HG02943 (cell line): ENCODE data around the gene SH3TC1.

ENCODE experiments used
- ATAC-seq: cut with Tn5 transposase; IDR thresholded peaks from one replicate; pipeline ENCODE4 v1.9.1; 2021; ENCODE audit warnings: mild to moderate bottlenecking, low read depth, moderate library complexity; ENCODE audit not compliant: unreplicated experiment

SH3TC1 gene

DNA sequence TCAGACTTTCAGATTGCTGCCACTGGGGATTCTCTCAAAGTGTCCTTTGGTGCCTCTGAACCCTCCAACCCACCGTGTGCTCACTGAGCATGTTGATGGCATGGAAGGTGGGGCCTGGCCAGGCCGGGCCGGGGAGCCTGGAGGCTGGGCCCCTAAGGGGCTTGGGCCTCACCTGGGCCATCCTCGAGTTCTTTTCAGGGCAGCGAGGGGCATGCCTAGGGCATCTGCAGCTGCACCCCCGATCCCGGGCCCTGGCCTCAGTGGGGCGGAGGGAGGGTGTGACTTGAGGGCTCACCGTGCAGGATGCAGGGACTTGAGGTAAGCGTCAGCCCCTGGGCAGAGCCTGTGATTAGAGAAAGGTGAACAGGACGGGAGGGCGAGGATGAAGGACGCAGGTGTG is 1.6 kb upstream of the SH3TC1 start:
- ATAC-seq: no peak

DNA sequence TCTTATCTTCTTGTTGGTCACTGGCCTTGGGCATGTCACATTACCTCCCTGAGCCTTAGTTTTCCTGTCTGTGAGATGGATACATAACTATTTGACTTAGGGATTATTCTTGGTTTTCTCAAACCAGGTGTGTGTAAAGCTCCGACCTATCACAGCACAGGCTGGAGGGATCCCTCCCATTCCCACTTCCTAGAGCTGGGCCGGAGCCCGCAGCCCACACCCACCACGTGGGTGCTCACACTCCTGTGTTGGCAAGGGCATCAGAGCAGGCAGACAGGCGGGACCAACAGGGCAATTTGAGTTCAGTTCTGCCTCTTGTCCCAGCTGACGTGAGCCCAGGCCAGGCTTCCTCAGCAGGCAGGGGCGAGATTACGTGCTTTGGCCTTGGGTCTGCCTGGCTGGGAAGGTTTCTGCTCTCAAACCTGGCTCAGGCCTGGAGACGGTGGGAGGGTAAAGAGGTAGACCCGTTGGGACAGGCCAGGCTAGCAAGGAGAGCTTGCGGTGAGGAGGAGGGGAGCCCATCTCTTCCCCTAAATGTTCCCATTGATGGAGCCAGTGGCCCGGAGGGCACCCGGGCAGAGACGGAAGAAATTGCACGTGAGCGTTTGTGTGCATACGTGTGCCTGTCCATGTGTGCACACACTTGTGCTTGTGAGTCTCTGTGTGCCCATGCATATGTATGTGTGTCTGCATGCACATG is 734 bp upstream of the SH3TC1 start:
- peak; percentile 1 for ATAC-seq

DNA sequence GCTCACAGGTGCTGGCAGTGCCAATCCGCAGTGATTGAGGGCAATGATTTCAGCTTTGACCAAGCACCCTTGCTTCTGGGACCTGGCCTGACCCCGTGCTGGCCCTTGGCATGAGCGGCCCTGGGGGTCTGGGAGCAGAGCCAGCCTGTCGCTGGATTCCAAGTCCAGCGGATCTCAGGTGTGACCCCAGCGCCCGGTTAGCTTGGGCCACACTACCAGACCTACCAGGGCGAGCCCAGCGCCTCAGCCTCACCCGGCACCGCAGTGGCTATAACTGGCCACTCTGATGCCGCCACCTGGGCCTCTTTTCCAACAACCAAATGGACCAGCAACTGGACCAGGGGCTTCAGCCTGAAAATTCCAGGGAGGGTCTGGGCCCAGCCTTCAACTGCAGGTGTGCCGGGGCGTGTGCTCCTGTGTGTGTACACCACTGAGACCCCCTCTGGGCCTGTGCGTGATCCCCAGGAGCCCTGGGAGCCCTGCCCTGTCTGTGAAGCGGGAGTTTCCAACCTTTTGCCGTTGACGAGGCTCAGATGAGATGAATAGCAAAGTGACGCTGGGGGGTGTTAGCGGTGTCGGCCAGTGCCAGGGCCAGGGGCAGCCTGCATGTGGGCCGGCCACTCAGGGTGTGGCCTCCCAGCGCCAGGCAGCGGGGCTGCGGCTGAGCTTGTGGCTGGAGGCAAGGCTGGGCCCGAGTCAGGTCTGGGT is 658 bp downstream of the SH3TC1 start:
- no peak for ATAC-seq

DNA sequence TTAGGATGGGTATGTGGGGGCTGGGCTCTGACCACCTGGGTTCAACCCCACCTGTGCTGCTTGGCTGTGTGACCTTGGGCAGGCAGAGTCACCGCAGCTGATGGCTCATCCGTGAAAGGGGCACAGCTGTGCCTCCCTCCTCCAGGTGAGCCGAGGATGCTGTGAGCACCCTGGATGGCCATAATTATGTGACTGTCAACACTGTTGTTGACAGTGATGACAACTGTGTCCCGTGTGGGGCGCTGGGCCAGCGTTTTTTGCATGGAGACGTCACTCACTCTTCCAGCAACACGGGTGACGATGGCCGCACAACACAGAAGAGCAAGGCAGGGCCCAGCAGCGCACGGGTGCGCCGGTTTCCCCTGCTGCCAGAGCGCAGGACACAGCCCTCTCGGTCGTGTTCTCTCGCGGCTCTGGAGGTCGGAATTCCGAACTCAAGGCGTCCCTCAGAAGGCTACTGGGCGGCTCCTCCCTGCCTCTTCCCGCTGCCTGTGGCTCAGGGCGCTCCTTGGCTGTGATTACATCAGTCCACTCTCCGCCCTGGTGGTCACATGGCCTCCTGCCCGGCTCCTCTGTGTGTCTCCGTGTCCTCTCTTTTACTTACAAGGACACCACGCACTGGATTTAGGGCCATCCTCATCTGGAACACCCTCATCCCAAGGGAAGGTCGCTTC is 1.3 kb downstream of the SH3TC1 start:
- ATAC-seq: no peak

DNA sequence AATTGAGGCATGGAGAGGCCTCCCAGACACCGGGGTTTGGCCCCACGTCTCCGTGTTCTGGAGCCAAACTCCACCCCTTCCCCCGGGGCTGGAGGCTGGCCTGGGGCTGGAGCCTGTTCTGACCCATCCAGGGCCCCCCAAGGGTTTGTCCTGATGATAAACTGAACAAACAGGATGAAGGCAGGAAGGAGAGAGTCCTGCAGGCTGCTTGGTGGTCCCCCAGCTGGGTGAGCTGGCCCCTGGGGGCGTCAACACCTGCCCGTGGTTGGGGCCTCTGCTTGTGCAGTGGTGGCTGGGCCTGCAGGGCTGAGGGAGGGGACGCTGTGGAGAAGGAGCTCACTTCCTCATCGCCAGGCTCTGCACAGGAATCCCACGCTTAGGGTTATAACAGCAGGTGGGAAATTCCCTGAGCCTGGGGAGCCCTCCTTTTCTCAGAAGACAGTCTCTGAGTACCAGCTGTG is 2.3 kb downstream of the SH3TC1 start:
- ATAC-seq: no peak

DNA sequence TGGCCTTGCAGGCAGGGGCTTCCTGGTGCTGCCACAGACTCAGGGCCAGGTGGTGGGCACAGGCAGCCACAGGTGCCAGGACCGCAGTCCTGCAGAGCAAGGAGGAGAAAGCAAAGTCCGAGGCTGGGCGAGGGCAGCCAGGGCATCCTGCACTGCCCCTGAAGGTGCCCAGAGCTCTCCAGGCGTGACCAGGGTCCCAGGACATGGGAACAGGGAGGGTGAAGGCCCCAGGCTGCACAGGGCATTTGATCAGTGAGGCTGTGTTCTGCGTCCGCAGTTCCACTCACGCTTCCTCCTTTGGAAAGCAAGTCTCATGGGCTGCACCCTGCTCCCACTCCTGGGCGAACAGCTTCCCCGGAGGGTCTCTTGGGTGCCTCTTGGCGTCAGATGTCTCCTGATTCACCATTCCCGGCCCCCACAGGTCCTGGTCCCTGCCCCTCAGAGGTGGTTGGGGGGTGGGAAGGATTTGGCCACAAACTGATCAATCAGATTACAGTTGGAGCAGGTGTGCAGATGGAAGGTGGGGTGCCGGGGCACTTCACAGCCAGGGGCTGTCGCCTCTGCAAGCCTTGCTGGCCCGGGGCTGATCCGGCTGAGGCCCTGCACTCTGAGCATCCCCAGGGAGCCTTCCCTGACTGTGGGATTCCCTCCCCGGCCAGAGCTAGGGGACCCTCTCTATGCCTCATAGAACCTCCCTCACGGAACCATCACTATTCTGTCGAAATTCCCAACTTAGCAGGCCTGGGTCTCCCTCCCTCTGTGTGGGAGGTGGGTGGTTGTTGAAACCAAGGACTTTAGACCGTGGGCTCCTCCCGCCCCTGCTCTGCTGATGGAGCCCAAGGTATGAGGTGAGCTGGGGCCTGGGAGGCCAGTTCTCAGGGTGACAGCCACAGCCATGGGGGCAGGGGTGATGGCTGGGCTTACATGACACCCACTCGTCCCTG is 3.3 kb downstream of the SH3TC1 start:
- no peak for ATAC-seq

DNA sequence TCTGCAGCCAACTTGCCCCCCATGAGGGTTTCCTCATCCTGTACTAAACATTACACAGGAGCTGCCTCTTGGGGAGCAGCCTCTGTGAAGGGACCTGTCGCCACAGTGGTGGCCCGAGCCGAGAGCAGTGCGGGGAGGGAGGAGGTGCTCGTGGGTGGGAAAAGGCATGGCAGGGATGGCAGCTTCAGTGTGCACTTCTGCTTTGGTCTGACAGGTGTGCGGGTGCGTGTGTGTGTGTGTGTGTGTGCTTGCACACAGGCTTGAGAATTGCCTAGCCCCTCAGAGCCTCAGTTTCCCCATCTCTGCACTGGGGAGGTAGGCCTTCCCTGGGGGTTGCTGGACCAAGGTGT is 3.9 kb downstream of the SH3TC1 start:
- no peak for ATAC-seq

DNA sequence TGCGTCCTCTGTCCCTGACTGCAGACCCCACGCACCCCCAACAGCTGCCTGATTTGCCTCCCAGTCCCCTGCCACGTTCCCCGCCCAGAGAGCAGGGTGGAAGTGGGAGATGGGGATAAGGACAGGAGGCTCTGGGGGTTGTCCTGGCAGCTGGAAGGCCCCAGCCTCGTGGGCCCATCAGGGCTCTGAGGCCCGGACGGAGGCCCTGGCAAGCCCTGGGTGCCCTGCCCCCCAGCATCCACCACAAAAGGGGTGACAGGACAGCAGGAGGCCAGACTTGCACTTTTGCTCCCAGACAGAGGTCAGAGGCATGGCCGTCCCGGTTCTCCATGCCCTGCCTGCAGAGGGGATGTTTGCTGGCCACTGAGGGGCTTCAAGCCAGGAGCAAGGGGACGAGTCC is 4.7 kb downstream of the SH3TC1 start:
- ATAC-seq: no peak

DNA sequence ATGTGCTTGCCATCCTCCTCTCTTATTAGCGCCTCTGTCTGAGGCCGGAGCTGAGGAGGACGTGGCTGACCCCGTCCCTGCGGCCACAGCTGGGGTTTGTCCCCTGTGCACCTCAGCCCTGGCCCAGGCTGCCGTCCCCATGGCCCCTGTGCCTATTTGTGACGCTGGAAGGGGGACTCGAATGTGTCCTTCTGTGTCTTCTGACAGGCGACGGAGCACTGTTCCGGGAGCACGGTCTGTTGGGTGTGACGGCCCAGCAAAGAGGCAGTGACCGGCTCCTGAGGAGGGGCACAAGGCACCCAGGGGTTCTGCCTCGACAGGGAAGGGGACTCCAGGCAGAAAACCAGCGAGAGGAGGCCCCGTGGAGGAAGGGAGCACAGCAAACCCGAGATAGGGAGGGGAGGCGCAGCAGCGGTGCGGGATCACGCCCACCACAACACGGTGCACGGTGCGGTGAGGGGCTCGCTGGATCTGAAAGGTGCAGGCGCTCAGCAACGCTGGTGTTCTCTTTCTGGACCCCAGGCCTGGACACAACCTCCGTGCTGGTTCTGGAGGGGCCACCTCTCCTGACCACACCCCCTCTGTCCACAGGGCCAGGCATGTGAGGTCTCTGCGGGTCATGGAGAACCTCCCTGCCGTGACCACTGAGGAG is 5.6 kb downstream of the SH3TC1 start:
- no peak for ATAC-seq

DNA sequence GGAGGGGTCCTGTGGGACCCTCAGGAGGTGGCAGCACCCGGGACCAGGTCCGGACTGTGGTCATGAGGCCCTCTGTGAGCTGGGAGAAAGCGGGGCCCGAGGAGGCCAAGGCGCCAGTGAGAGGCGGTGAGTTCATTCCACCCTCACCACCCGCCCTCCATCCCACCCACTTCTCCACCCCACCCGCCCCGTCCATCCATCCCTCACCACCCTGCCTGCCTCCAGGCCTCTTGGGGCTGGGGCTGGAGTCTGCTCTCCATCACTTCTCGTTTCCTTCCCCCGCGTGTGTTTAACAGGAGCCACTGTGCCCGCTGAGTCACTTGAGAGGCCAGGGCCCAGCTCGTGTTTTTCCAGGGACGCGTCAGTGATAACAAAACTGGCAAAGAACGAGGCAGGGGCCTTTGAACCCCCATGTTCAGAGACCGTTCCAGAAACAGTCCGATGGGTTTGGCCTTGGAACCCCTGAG is 6.2 kb downstream of the SH3TC1 start:
- ATAC-seq: no peak

DNA sequence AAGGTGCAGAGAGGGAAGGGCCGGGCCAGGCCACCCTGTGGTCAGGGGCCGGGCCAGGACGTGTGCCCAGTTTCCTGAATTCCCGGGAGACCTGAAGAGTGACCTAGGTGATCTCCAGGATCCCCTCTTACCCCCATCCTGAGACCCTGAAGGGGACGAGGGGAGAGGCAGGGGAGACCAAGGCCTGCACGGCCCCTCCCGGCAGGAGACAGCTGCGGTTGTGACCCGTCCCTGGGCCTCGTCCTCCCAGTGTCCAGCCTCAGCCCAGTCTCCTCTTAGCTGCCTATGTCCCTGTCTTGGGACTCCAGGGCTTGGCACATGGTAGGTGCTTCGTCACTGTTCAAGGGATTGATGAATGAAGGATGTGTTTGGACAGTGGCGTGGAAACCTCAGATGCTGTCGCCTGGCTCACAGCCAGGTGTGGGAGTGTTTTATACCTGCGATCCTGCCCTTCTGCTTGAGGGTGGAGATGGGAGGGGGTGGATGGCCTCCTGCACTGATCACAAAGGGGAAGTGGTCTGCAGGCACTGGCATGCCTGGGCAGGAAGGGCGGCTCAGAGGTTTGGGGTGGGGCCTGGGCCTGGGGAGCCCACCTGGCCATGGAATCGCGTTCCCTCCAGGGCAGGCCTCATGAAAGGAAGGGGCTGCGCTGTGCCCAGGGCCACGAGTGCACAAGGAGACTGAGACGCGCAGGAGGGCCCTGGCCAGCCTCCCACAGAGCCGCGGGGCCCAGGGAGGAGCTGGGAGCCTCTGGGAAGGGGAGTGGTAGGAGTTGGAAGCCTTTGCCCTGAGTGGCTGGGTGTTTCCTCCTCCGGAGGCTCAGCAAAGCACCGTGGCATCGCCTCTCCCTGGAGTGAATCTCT is 6.9 kb downstream of the SH3TC1 start:
- no peak for ATAC-seq

DNA sequence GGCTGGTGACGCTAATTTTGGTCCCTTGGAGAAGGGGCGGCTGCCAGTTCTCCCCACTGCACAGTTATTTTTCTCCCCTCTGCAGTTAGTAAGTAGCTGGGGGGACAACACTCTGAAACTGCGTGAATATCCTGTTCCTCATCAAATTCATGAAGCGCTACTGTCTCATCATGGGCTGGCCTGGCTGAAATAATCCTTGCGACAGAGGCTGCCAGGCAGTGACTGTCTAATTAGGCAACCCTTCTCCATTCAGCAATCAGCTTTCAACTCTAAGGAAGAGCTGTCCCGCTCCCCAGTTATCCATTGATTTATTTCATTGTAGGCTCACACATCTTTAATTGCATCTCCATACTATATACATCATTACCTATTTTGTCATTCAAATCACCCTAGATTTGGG is 8.2 kb downstream of the SH3TC1 start:
- ATAC-seq: no peak

DNA sequence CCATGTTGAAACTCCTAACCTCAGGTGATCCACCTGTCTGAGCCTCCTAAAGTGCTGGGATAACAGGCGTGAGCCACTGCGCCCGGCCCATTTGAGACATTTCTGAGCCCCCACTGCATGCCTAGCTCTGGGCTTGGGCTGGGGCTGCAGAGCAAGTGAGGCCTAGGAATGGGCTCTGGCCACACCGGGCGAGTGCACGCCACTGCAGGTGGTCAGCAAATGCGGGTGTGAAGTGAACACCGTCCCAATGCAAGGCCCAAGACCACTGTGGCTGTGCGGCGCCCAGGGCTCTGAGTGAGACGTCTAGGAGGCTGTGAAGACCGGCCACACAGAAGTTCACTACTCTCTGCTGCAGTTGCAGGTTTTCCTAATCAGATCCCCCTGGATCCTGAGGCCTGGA is 9.5 kb downstream of the SH3TC1 start:
- no peak for ATAC-seq

DNA sequence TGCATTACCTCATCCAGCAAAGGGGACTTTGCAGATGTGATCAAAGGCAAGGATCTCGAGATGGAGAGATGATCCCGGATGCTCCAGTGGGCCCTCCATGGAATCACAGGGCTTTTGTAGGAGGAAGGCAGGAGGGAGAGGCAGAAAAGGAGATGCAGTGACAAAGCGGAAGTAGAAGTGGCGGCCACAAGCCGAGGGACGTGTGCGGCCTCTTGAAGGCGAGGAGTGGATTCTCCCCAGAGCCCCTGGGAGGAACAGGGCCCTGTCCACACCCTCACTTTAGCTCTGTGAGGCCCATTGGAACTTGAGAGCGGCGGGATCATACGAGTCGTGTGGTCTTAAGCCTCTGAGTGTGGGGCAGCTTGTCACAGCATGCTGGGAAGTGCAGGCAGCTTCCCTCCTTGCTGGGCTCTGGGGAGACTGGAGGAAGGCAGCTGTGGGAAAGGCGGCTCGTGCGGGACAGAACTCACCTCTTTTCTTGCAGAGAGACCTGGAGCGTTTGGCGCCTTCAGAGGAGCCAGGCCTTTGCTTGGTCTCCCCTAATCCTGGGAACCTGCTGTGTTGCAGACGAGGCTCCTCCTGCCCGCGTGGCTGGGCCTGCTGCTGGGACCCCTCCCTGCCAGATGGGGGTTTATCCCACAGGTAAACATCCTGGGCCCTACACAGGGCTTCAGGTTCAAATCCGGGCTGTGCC is 10.2 kb downstream of the SH3TC1 start:
- ATAC-seq: no peak

DNA sequence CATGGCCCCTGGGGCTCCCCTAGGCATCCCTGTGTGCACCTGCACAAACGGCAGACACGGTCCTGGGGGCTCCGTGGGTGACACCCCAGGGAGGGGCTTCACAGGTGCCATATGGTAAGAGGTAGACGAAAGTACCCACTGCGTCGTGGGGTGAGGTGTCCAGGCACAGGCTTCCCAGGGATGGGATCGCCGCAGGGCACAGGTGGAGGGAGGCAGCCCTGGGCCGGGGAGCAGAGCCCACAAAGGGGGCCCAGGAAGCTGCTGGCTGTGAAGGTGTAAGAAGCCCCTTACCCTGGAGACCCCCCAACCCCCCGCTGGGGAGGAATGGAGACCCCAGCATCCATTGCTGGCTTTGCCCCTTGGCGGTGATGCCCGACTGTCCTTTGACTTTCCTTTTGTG is 10.9 kb downstream of the SH3TC1 start:
- no peak for ATAC-seq

DNA sequence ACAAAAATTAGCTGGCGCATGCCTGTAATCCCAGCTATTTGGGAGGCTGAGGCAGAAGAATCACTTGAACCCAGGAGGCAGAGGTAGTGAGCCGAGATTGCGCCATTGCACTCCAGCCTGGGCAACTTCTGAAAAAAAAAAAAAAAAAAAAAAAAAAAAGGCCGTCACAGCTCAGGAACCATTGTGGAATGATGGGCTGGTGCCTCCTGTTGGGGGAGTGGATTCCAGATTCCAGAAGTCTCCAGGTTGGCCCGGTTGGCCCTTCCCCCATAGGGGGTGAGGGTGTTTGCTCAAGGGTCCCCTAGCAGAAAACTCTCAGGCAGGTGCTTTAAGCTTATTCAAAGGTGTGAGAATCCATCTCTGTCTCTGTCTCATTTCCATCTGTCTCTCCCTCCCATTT is 11.5 kb downstream of the SH3TC1 start:
- no peak for ATAC-seq

DNA sequence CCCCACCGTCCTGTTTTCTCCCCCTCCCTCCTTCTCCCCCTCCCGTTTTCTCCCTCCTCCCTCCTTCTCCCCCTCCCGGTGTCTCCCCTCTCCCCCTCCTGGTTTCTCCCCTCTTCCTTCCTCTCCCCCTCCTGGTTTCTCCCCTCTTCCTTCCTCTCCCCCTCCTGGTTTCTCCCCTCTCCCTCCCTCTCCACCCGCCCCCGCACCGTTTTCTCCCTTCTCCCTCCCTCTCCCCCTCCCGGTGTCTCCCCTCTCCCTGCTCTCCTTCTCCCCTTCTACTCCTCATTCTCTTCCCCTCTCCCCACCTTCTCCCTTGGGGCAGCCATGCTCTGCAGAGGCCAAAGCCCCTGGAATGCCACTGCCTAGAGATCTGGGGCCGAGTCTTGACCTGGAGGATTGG is 12.2 kb downstream of the SH3TC1 start:
- no peak for ATAC-seq

DNA sequence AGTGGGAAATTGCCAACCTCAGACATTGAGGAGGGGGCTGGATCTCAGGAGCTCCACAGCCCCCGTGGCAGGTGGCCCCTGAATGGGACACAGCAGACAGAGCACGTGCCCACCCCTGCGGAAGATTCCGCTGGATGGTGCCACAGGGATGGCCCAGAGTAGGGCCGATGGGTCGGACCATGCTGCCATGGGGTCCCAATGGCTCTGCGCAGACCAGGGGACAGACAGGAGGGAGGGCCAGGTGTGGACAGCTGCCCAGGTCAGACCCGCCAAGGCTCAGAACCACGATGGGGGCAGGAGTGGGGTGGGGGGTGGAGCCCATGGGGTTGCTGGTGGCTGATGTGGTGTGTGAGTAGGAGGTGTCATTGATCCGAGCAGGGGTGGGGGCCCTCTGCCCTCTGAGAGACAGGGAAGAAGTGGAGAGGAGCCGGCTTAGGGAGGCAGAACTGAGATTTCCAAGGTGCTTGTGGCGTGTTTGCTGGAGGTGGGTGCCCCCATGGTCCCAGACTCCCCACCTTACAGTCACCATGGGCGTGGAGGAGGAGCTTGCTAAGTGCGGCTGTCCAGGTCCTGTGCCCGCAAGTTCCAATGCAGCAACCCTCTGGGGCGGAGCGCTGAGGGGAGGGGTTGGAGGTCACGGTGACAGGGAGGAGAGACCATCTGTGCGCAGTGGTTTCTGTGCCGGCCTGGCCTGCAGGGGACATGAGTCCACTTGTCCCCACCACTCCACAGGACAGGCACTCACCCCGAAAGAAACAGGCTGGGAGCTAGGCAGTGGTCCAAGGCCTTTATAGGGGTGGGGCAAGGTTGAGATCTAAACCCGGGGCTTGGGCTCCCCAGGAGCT is 12.9 kb downstream of the SH3TC1 start:
- no peak for ATAC-seq
